HepG2 (cell line): ENCODE results near the gene DNAJC15. TPM values are rescaled to one million over a fixed set of nuclear protein-coding genes. Genes with fewer than 3 reads are reported as not detected.
"Not testable (repeated sequence)": the region's sequence is repeated elsewhere in the genome, so short reads cannot be mapped to it uniquely, and the experiment has no call there.

Experiments
- ATAC-seq: fragments of 200-7000 bp; cut with Tn5 transposase; 3 replicates; pipeline ENCODE4 v1.9.1; 2020; ENCODE audit warnings: mild to moderate bottlenecking, moderate library complexity
- BruUV-seq: library from RNA; stranded (reverse); fragments of 400-500 nt; replicated peaks from 2 replicates; lab custom pipeline; 2021; lab: Mats Ljungman, UMichigan
- CTCF ChIA-PET: fragments of 300-600 bp; formaldehyde crosslinking; extraction: SDS; loops from one replicate; lab custom pipeline; 2021; ENCODE audit warnings: low total read pairs, inconsistent platforms, low intra/inter-chr PET ratio; lab: Yijun Ruan, JAX
- POLR2A ChIA-PET: fragments of 350-600 bp; sonication (Branson Sonifier 250); formaldehyde crosslinking; loops from one replicate; lab custom pipeline; 2020; ENCODE audit warnings: antibody characterized with exemption, inconsistent platforms; lab: Yijun Ruan, JAX
- DNase-seq: peaks from one replicate; pipeline ENCODE4 v3.0.0-alpha.2; 2015; ENCODE audit warnings: low spot score
- FAIRE-seq: peaks from 3 replicates; lab custom pipeline; 2011; peaks lifted over from hg19 to GRCh38; lab: Jason Lieb, UNC
- H2AFZ ChIP-seq: one replicate; pipeline ENCODE4 v1.6.1; 2011; ENCODE audit warnings: low read length, inconsistent platforms
- H3K27ac ChIP-seq: fragments of 300-600 bp; 3 replicates; pipeline ENCODE4 v1.8.0; 2011; ENCODE audit warnings: mixed run types, mild to moderate bottlenecking, mixed read lengths, low read length, inconsistent platforms; ENCODE audit not compliant: insufficient read depth; ENCODE audit errors: extremely low read length
- H3K27me3 ChIP-seq, 2 experiments: fragments of 200-600 bp in 1 of 2; 2 replicates in 1 of 2; 3 replicates in 1 of 2; pipeline versions ENCODE4 v1.6.0 to v1.8.0; 2011; ENCODE audit warnings: low read length in 2 of 2, mild to moderate bottlenecking in 2 of 2, moderate library complexity in 2 of 2, inconsistent platforms in 1 of 2; ENCODE audit not compliant: insufficient read depth in 2 of 2, control insufficient read depth in 1 of 2
- H3K36me3 ChIP-seq, 2 experiments: fragments of 200-600 bp in 1 of 2; replicated peaks in 1 of 2; 2 replicates in 1 of 2; 3 replicates in 1 of 2; pipeline versions ENCODE4 v1.5.1 to v1.8.0; 2011; ENCODE audit warnings: low read length in 2 of 2, inconsistent platforms in 1 of 2; ENCODE audit not compliant: insufficient read depth in 2 of 2, control insufficient read depth in 1 of 2
- H3K4me1 ChIP-seq: 2 replicates; pipeline ENCODE4 v1.5.1; 2012; ENCODE audit warnings: low read length, inconsistent platforms; ENCODE audit not compliant: insufficient read depth
- H3K4me2 ChIP-seq: 2 replicates; pipeline ENCODE4 v1.6.0; 2011; ENCODE audit warnings: low read depth, low read length, inconsistent platforms
- H3K4me3 ChIP-seq, 3 experiments: fragments of 200-600 bp in 1 of 3; sonication (generic), shearing (Covaris generic) in 1 of 3; replicated peaks in 1 of 3; 2 replicates each; pipeline ENCODE4 v1.5.1; 2011 to 2016; ENCODE audit warnings: low read length in 3 of 3, inconsistent platforms in 2 of 3, low read depth in 2 of 3, mild to moderate bottlenecking in 2 of 3, control low read depth in 1 of 3, mixed read lengths in 1 of 3; ENCODE audit not compliant: insufficient read depth in 1 of 3
- H3K79me2 ChIP-seq: one replicate; pipeline ENCODE4 v1.6.1; 2011; ENCODE audit warnings: low read length, inconsistent platforms; ENCODE audit not compliant: insufficient read depth
- H3K9ac ChIP-seq: 2 replicates; pipeline ENCODE4 v1.6.0; 2011; ENCODE audit warnings: mild to moderate bottlenecking, low read depth, low read length, inconsistent platforms; ENCODE audit not compliant: insufficient read depth
- H3K9me3 ChIP-seq: 2 replicates; pipeline ENCODE4 v1.5.1; 2012; ENCODE audit warnings: mild to moderate bottlenecking, low read length
- H4K20me1 ChIP-seq: 2 replicates; pipeline ENCODE4 v1.6.0; 2011; ENCODE audit warnings: inconsistent platforms, mild to moderate bottlenecking, low read length, moderate library complexity; ENCODE audit not compliant: insufficient read depth
- ATF3 ChIP-seq: sonication (generic); formaldehyde crosslinking; IDR thresholded peaks from 2 replicates; pipeline ENCODE4 v1.4.0; 2020; ENCODE audit warnings: missing genetic modification reagents
- ATRX ChIP-seq: sonication (generic); formaldehyde crosslinking; IDR thresholded peaks from 2 replicates; pipeline ENCODE4 v1.4.0; 2020; ENCODE audit warnings: missing genetic modification reagents, borderline replicate concordance
- HNRNPK ChIP-seq: fragments of 200-400 bp; formaldehyde crosslinking; IDR thresholded peaks from 2 replicates; pipeline ENCODE4 v1.6.1; 2018; ENCODE audit warnings: low read length, low read depth, moderate library complexity, mild to moderate bottlenecking; ENCODE audit not compliant: poor library complexity, severe bottlenecking
- ZFX ChIP-seq: sonication (generic); formaldehyde crosslinking; IDR thresholded peaks from 2 replicates; pipeline ENCODE4 v1.4.0; 2020; ENCODE audit warnings: mild to moderate bottlenecking, low read depth, missing genetic modification reagents, moderate library complexity
- ZNF234 ChIP-seq: sonication (generic); formaldehyde crosslinking; conservative IDR thresholded peaks from 2 replicates; pipeline ENCODE4 v1.5.1; 2020; ENCODE audit warnings: mild to moderate bottlenecking, missing genetic modification reagents
- WGBS: methylation state at CpG from one replicate; pipeline ENCODE4 v1.1.6; 2017; ENCODE audit warnings: low lambda C conversion rate; 5-methylcytosine and 5-hydroxymethylcytosine counted together
- in situ Hi-C: cut with HindIII; loops from 2 replicates; pipeline ENCODE4 v1.10.0; 2017; ENCODE audit warnings: low pct_unique_long_range_greater_than_20kb; ENCODE audit not compliant: extremely low pct_ligation_motif_present
- intact Hi-C: fragments of 100-400 bp; cut with micrococcal nuclease; formaldehyde crosslinking; loops from one replicate; pipeline ENCODE4 v1.10.0; 2022; ENCODE audit not compliant: unreplicated experiment
- polyA plus RNA-seq, 8 experiments: library from polyadenylated mRNA; depleted of rRNA in 3 of 8; stranded (reverse) in 7 of 8; unstranded in 1 of 8; fragments of >200 nt; fragmentation: Illumina TruSeq in 4 of 8; extraction: Trizol in 4 of 8; gene quantifications; 2 replicates each; pipeline versions ENCODE4 v1.2.1 to v1.2.3, GENCODE V29; 2011 to 2016; ENCODE audit warnings: low read depth in 4 of 8, missing spikeins in 1 of 8, mixed read lengths in 1 of 8; ENCODE audit not compliant: insufficient read depth in 1 of 8
- total RNA-seq, 5 experiments: library from RNA; depleted of rRNA; stranded (reverse); fragments of >200 nt; fragmentation: Illumina TruSeq; extraction: Trizol; gene quantifications; 2 replicates each; pipeline ENCODE4 v1.2.3, GENCODE V29; 2016; ENCODE audit warnings: low read depth in 1 of 5

The DNAJC15 gene
- total and polyA plus RNA-seq, 2 of the 13 experiments (the other 11 are each of a cell fraction or from before 2014, with no cell fraction given) = 23.0 to 31.9 TPM

GRCh38 chr13:43074824-43075510, 51.6 kb downstream of the DNAJC15 start:
- H4K20me1 ChIP-seq = no peaks in the 10 kb centered on the region
- H3K79me2 ChIP-seq = peaks cover 4% of the 10 kb centered on the region
- intact Hi-C loops = no loop called here
- FAIRE-seq (no peak), DNase-seq (no peak), ATAC-seq (no peak)
- TF ChIP-seq ATRX (CRISPR knock-in tag) = no peak
- no peak for TF ChIP-seq ZNF234
- no peak for TF ChIP-seq ATF3 (CRISPR knock-in tag)
- no peak for TF ChIP-seq ZFX (CRISPR knock-in tag)
- TF ChIP-seq HNRNPK = no peak
- no peaks in the 10 kb centered on the region for H3K27me3 ChIP-seq
- no peaks in the 10 kb centered on the region for H3K9me3 ChIP-seq
- H2AFZ ChIP-seq = no peak overlapping the region
- CTCF ChIA-PET = no interaction called here
- no peak overlapping the region for H3K4me3 ChIP-seq
- no peak overlapping the region for H3K4me2 ChIP-seq
- peaks cover 9% of the 10 kb centered on the region; the same call in 1 of the 2 replicates for H3K4me1 ChIP-seq
- H3K9ac ChIP-seq = no peak overlapping the region
- POLR2A ChIA-PET = no interaction called here
- H3K27ac ChIP-seq = no peak overlapping the region
- BruUV-seq = no TSS peak
- 88% methylated on average over 3 of the region's 3 CpGs for WGBS
- peaks cover 3 to 18% of the 10 kb centered on the region in 2 experiments; a peak in 2 of 5 replicates for H3K36me3 ChIP-seq
- in situ Hi-C loops = no loop called here

GRCh38 chr13:43075511-43075902, 52.1 kb downstream of the DNAJC15 start:
- CTCF ChIA-PET, H3K79me2 ChIP-seq, BruUV-seq, in situ Hi-C loops, H3K4me2 ChIP-seq, DNase-seq, H2AFZ ChIP-seq, POLR2A ChIA-PET, ATAC-seq, H3K9ac ChIP-seq, H4K20me1 ChIP-seq, intact Hi-C loops, H3K4me1 ChIP-seq, FAIRE-seq, H3K4me3 ChIP-seq, H3K27ac ChIP-seq, H3K9me3 ChIP-seq, H3K27me3 ChIP-seq: not testable (repeated sequence)
- 100% methylated on average over 2 of the region's 3 CpGs for WGBS
- H3K36me3 ChIP-seq = peaks cover 2 to 20% of the 10 kb centered on the region in 2 experiments; a peak in 3 of 5 replicates
